ENCODE results near the gene ADAMTS17.

Gene ADAMTS17

GRCh38 chr15:100254691-100255090 is 87.1 kb downstream of the ADAMTS17 start:
- no peak for TF ChIP-seq EGR1 (IDR thresholded peaks at IDR 0.05)
- TF ChIP-seq EP300 (IDR thresholded peaks at IDR 0.05; ENCODE audit: borderline replicate concordance) = no peak

GRCh38 chr15:100254285-100254684 is 87.5 kb downstream of the ADAMTS17 start:
- TF ChIP-seq REST (IDR thresholded peaks at IDR 0.05; ENCODE audit: low read depth) (no peak), YY1 (IDR thresholded peaks at IDR 0.05; ENCODE audit: low read depth) (no peak), TEAD4 (IDR thresholded peaks at IDR 0.05) (no peak), RAD21 (IDR thresholded peaks at IDR 0.05; ENCODE audit: low read depth) (no peak), ZBTB7A (IDR thresholded peaks at IDR 0.05; ENCODE audit: low read depth) (no peak), EP300 (IDR thresholded peaks at IDR 0.05; ENCODE audit: borderline replicate concordance) (no peak), CREB1 (IDR thresholded peaks at IDR 0.05; ENCODE audit: low read depth) (no peak), TAF1 (IDR thresholded peaks at IDR 0.05; ENCODE audit: low read depth) (no peak), EGR1 (IDR thresholded peaks at IDR 0.05) (no peak), USF1 (IDR thresholded peaks at IDR 0.05) (no peak), NFIC (IDR thresholded peaks at IDR 0.05) (no peak), CEBPB (IDR thresholded peaks at IDR 0.05) (no peak), TCF12 (IDR thresholded peaks at IDR 0.05; ENCODE audit: low read depth) (no peak), FOXM1 (IDR thresholded peaks at IDR 0.05; ENCODE audit: borderline replicate concordance, low read depth) (no peak), MAX (IDR thresholded peaks at IDR 0.05) (no peak)

- TF ChIP-seq EGR1 (IDR thresholded peaks at IDR 0.05) = no peak
- TF ChIP-seq CREB1 (IDR thresholded peaks at IDR 0.05; ENCODE audit: low read depth) = no peak
These were observed 88.1 kb downstream of the ADAMTS17 start for GRCh38 chr15:100253640-100254039.

GRCh38 chr15:100252779-100253417 is 88.9 kb downstream of the ADAMTS17 start:
- TF ChIP-seq CREB1 (IDR thresholded peaks at IDR 0.05; ENCODE audit: low read depth) (no peak), TCF12 (IDR thresholded peaks at IDR 0.05; ENCODE audit: low read depth) (no peak), TEAD4 (IDR thresholded peaks at IDR 0.05) (no peak), TAF1 (IDR thresholded peaks at IDR 0.05; ENCODE audit: low read depth) (no peak), RAD21 (IDR thresholded peaks at IDR 0.05; ENCODE audit: low read depth) (no peak), USF1 (IDR thresholded peaks at IDR 0.05) (no peak), CEBPB (IDR thresholded peaks at IDR 0.05) (no peak), ZBTB7A (IDR thresholded peaks at IDR 0.05; ENCODE audit: low read depth) (no peak), EGR1 (IDR thresholded peaks at IDR 0.05) (no peak), YY1 (IDR thresholded peaks at IDR 0.05; ENCODE audit: low read depth) (no peak), MAX (IDR thresholded peaks at IDR 0.05) (no peak), NFIC (IDR thresholded peaks at IDR 0.05) (no peak), EP300 (IDR thresholded peaks at IDR 0.05; ENCODE audit: borderline replicate concordance) (no peak), REST (IDR thresholded peaks at IDR 0.05; ENCODE audit: low read depth) (no peak), FOXM1 (IDR thresholded peaks at IDR 0.05; ENCODE audit: borderline replicate concordance, low read depth) (no peak)

- no peak for TF ChIP-seq EGR1 (IDR thresholded peaks at IDR 0.05)
These were observed 89.4 kb downstream of the ADAMTS17 start for GRCh38 chr15:100252359-100252758.

GRCh38 chr15:100250176-100250800 is 91.5 kb downstream of the ADAMTS17 start:
- TF ChIP-seq TEAD4 (IDR thresholded peaks at IDR 0.05) (no peak), TAF1 (IDR thresholded peaks at IDR 0.05; ENCODE audit: low read depth) (no peak)

Data from Ishikawa (cell line).